ENCODE measurements around the gene ARHGEF16. TPM values are rescaled to one million over a fixed set of nuclear protein-coding genes. Genes with fewer than 3 reads are reported as not detected.
A peak's percentile ranks its signal among the peaks of the same experiment; 100 is the strongest.

The ARHGEF16 gene
- total RNA-seq, 4 donors from 2014 or later, result 8.4 to 24.6 (median 22.4) TPM

- peaks cover 0 to 20% (median 13%) of the 10 kb centered on the region in 3 donors for H3K9me3 ChIP-seq
- peaks cover 0 to 100% (median 2%) of the 10 kb centered on the region in 4 donors for H3K27me3 ChIP-seq
- TF ChIP-seq CTCF (IDR thresholded peaks at IDR 0.05) (peak in 1 of 6 experiments; percentile 38), POLR2A (IDR thresholded peaks at IDR 0.05) (no peak)
- H3K4me1 ChIP-seq, result peaks cover 3 to 19% (median 7%) of the 10 kb centered on the region in 3 donors
- DNase-seq, result no peak
- intact Hi-C loops (cut with DNase I), result no loop called here
- no peaks in the 10 kb centered on the region for H3K36me3 ChIP-seq
- 67 to 89% methylated on average over 5 to 6 of the region's 6 CpGs for WGBS, 2 donors
- H3K27ac ChIP-seq, result no peak overlapping the region
- no peak overlapping the region for H3K4me3 ChIP-seq
Observed at GRCh38 chr1:3417082-3417739, 37.3 kb upstream of the ARHGEF16 start.

GRCh38 chr1:3417934-3418333, 36.5 kb upstream of the ARHGEF16 start:
- Histone ChIP-seq H3K4me3 (no peak overlapping the region), H3K36me3 (no peaks in the 10 kb centered on the region), H3K27me3 (peaks cover 0 to 100% (median 2%) of the 10 kb centered on the region in 4 donors), H3K27ac (no peak overlapping the region), H3K4me1 (peaks cover 3 to 19% (median 7%) of the 10 kb centered on the region in 3 donors), H3K9me3 (peaks cover 0 to 20% (median 13%) of the 10 kb centered on the region in 3 donors)
- WGBS, 2 donors, result 90 to 100% methylated on average over 1 to 2 of the region's 9 CpGs
- DNase-seq, result no peak
- TF ChIP-seq CTCF (IDR thresholded peaks at IDR 0.05) (no peak), POLR2A (IDR thresholded peaks at IDR 0.05) (no peak)
- intact Hi-C loops (cut with DNase I), result no loop called here

- no peak overlapping the region for H3K27ac ChIP-seq
- peaks cover 0 to 100% (median 2%) of the 10 kb centered on the region in 4 donors for H3K27me3 ChIP-seq
- DNase-seq, result no peak
- intact Hi-C loops (cut with DNase I), result no loop called here
- no peaks in the 10 kb centered on the region for H3K36me3 ChIP-seq
- no CpG with 5 or more reads among the region's 8 CpGs for WGBS, 2 donors
- TF ChIP-seq POLR2A (IDR thresholded peaks at IDR 0.05), result no peak
- TF ChIP-seq CTCF (IDR thresholded peaks at IDR 0.05), result no peak
- no peak overlapping the region for H3K4me3 ChIP-seq
- H3K9me3 ChIP-seq, result peaks cover 0 to 20% (median 13%) of the 10 kb centered on the region in 3 donors
- peaks cover 3 to 19% (median 7%) of the 10 kb centered on the region in 3 donors for H3K4me1 ChIP-seq
Observed at GRCh38 chr1:3418600-3418999, 35.9 kb upstream of the ARHGEF16 start.

- intact Hi-C loops (cut with DNase I), result no loop called here
- Histone ChIP-seq H3K36me3 (no peaks in the 10 kb centered on the region), H3K9me3 (peaks cover 0 to 20% (median 13%) of the 10 kb centered on the region in 3 donors), H3K4me3 (no peak overlapping the region), H3K4me1 (peaks cover 3 to 22% (median 7%) of the 10 kb centered on the region in 3 donors), H3K27ac (no peak overlapping the region), H3K27me3 (peaks cover 0 to 100% (median 2%) of the 10 kb centered on the region in 4 donors)
- no peak for DNase-seq
- WGBS, 2 donors, result 43 to 45% methylated on average over 12 to 13 of the region's 15 CpGs
- TF ChIP-seq POLR2A (IDR thresholded peaks at IDR 0.05), result no peak
- TF ChIP-seq CTCF (IDR thresholded peaks at IDR 0.05), result no peak
Observed at GRCh38 chr1:3419415-3420204, 34.9 kb upstream of the ARHGEF16 start.

Measured in esophagus squamous epithelium (tissue), 5 donors.